Muscle of arm (tissue), 12 donors: ENCODE measurements around the gene PGLYRP2. TPM values are rescaled to one million over a fixed set of nuclear protein-coding genes. Genes with fewer than 3 reads are reported as not detected.

Experiments
- DNase-seq: peaks from one replicate; pipeline ENCODE4 v3.0.0-alpha.2; 2013
- polyA plus RNA-seq, 12 donors: library from polyadenylated mRNA; unstranded; fragments of 120-200 nt; gene quantifications; one replicate each; pipeline ENCODE4 v1.2.1, GENCODE V29; 2013; ENCODE audit not compliant: insufficient read length in 12 of 12

PGLYRP2 gene
- polyA plus RNA-seq, 12 donors = 0.26 TPM; not detected in 11

GRCh38 chr19:15427350-15427700 lies 52.0 kb downstream of the PGLYRP2 start:
- no peak for DNase-seq

- DNase-seq = no peak
Observed at GRCh38 chr19:15426485-15427349, 52.6 kb downstream of the PGLYRP2 start.

GRCh38 chr19:15425321-15425950 lies 53.9 kb downstream of the PGLYRP2 start:
- no peak for DNase-seq

GRCh38 chr19:15424692-15425272 lies 54.5 kb downstream of the PGLYRP2 start:
- no peak for DNase-seq

GRCh38 chr19:15424121-15424520 lies 55.2 kb downstream of the PGLYRP2 start:
- no peak for DNase-seq

GRCh38 chr19:15423130-15423529 lies 56.2 kb downstream of the PGLYRP2 start:
- no peak for DNase-seq

GRCh38 chr19:15422296-15423075 lies 56.8 kb downstream of the PGLYRP2 start:
- DNase-seq = no peak

GRCh38 chr19:15421721-15422260 lies 57.5 kb downstream of the PGLYRP2 start:
- peak; percentile 54 for DNase-seq

GRCh38 chr19:15421136-15421695 lies 58.1 kb downstream of the PGLYRP2 start:
- no peak for DNase-seq

GRCh38 chr19:15419413-15420025 lies 59.8 kb downstream of the PGLYRP2 start:
- DNase-seq = no peak

Other genes starting within 250 kb of the PGLYRP2 start
- 1 to 10 TPM in 2 of 12 donors, under 1 TPM in 8, not detected in 2; 0.28 to 6.5 (median 0.51) TPM for gene EPHX3, start 247.1 kb downstream of the PGLYRP2 start, polyA plus RNA-seq
- gene BRD4, start 147.0 kb downstream of the PGLYRP2 start, polyA plus RNA-seq = 10 to 100 TPM in 11 of 12 donors, not detected in 1; 32.9 to 69.3 (median 37.9) TPM
- gene AKAP8, start 99.7 kb downstream of the PGLYRP2 start, polyA plus RNA-seq = 10 to 100 TPM in 11 of 12 donors, not detected in 1; 15.6 to 29.7 (median 20.1) TPM
- 10 to 100 TPM in 11 of 12 donors, not detected in 1; 51.0 to 97.8 (median 76.5) TPM for gene AKAP8L, start 60.5 kb downstream of the PGLYRP2 start, polyA plus RNA-seq
- gene WIZ, start 29.5 kb downstream of the PGLYRP2 start, polyA plus RNA-seq = 10 to 100 TPM in 11 of 12 donors, not detected in 1; 20.6 to 41.1 (median 25.5) TPM
- gene RASAL3, start 15.0 kb downstream of the PGLYRP2 start, polyA plus RNA-seq = 1 to 10 TPM in 7 of 12 donors, under 1 TPM in 4, not detected in 1; 0.66 to 4.9 (median 1.0) TPM
- gene CYP4F22, start 29.0 kb upstream of the PGLYRP2 start, polyA plus RNA-seq = 1 to 10 TPM in 2 of 12 donors, under 1 TPM in 1, not detected in 9; 0.32 to 1.8 (median 1.5) TPM
- under 1 TPM in 1 of 12 donors, not detected in 11; 0.06 TPM for gene CYP4F8, start 135.7 kb upstream of the PGLYRP2 start, polyA plus RNA-seq
- 1 to 10 TPM in 1 of 12 donors, under 1 TPM in 8, not detected in 3; 0.08 to 1.2 (median 0.20) TPM for gene CYP4F3, start 161.4 kb upstream of the PGLYRP2 start, polyA plus RNA-seq
- gene CYP4F12, start 193.6 kb upstream of the PGLYRP2 start, polyA plus RNA-seq = 1 to 10 TPM in 4 of 12 donors, under 1 TPM in 7, not detected in 1; 0.20 to 9.4 (median 0.73) TPM
- gene OR10H2, start 248.5 kb upstream of the PGLYRP2 start, polyA plus RNA-seq = not detected